Fibroblast of lung (primary cell): ENCODE measurements around the gene TSPAN11.

Source experiments
- EZH2 ChIP-seq: IDR thresholded peaks from 2 replicates; pipeline ENCODE4 v1.5.1; 2012; ENCODE audit warnings: low read length, control low read depth, mild to moderate bottlenecking; ENCODE audit errors: missing control alignments
- TF ChIP-seq, protein P1 (sequence below), 2 donors: IDR thresholded peaks in 1 of 2; conservative IDR thresholded peaks in 1 of 2; 1 replicate in 1 of 2; 2 replicates in 1 of 2; pipeline ENCODE4 v1.5.1; 2011 to 2012; ENCODE audit warnings: low read length in 2 of 2, control low read depth in 1 of 2, inconsistent platforms in 1 of 2, low read depth in 1 of 2, mild to moderate bottlenecking in 1 of 2

DNA sequence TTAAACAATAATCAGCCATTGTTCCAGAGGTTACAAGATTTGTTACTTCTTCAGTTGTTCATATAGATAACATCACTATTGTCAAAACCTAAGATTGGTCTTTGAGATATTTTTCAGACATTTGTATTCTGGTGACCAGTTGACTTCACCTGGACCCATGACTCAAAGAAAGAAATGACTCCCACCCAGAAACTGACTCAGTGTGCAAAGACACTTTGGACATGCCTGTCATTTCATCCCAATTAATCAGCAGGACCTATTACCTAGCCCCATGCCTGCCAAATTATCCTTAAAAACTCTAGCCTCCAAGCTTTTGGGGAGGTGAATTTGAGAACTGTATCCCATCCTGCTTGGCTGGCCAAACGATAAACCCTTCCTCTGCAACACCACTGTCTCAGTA lies 27.7 kb upstream of the TSPAN11 start:
- TF ChIP-seq, protein P1, sequence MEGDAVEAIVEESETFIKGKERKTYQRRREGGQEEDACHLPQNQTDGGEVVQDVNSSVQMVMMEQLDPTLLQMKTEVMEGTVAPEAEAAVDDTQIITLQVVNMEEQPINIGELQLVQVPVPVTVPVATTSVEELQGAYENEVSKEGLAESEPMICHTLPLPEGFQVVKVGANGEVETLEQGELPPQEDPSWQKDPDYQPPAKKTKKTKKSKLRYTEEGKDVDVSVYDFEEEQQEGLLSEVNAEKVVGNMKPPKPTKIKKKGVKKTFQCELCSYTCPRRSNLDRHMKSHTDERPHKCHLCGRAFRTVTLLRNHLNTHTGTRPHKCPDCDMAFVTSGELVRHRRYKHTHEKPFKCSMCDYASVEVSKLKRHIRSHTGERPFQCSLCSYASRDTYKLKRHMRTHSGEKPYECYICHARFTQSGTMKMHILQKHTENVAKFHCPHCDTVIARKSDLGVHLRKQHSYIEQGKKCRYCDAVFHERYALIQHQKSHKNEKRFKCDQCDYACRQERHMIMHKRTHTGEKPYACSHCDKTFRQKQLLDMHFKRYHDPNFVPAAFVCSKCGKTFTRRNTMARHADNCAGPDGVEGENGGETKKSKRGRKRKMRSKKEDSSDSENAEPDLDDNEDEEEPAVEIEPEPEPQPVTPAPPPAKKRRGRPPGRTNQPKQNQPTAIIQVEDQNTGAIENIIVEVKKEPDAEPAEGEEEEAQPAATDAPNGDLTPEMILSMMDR (conservative IDR thresholded peaks at IDR 0.05 in 1 of 2, IDR thresholded peaks at IDR 0.05 in 1 of 2; ENCODE audit: low read depth in 1 of 2, low read length in 2 of 2), result no peak
- TF ChIP-seq EZH2, result no peak
